ENCODE data around the gene C1QL1.

The C1QL1 gene

GRCh38 chr17:44967907-44968224, 237 bp downstream of the C1QL1 start:
- TF ChIP-seq REST (IDR thresholded peaks at IDR 0.05; ENCODE audit: low read depth) (no peak), EP300 (IDR thresholded peaks at IDR 0.05; ENCODE audit: borderline replicate concordance) (no peak), ZBTB7A (IDR thresholded peaks at IDR 0.05; ENCODE audit: low read depth) (no peak), CEBPB (IDR thresholded peaks at IDR 0.05) (no peak), TEAD4 (IDR thresholded peaks at IDR 0.05) (no peak), USF1 (IDR thresholded peaks at IDR 0.05) (no peak), YY1 (IDR thresholded peaks at IDR 0.05; ENCODE audit: low read depth) (no peak), RAD21 (IDR thresholded peaks at IDR 0.05; ENCODE audit: low read depth) (no peak), NFIC (IDR thresholded peaks at IDR 0.05) (no peak), EGR1 (IDR thresholded peaks at IDR 0.05) (no peak), TAF1 (IDR thresholded peaks at IDR 0.05; ENCODE audit: low read depth) (no peak), TCF12 (IDR thresholded peaks at IDR 0.05; ENCODE audit: low read depth) (no peak), CREB1 (IDR thresholded peaks at IDR 0.05; ENCODE audit: low read depth) (no peak), MAX (IDR thresholded peaks at IDR 0.05) (no peak; the same call in 1 of the 2 replicates), FOXM1 (IDR thresholded peaks at IDR 0.05; ENCODE audit: borderline replicate concordance, low read depth) (no peak)

DNA sequence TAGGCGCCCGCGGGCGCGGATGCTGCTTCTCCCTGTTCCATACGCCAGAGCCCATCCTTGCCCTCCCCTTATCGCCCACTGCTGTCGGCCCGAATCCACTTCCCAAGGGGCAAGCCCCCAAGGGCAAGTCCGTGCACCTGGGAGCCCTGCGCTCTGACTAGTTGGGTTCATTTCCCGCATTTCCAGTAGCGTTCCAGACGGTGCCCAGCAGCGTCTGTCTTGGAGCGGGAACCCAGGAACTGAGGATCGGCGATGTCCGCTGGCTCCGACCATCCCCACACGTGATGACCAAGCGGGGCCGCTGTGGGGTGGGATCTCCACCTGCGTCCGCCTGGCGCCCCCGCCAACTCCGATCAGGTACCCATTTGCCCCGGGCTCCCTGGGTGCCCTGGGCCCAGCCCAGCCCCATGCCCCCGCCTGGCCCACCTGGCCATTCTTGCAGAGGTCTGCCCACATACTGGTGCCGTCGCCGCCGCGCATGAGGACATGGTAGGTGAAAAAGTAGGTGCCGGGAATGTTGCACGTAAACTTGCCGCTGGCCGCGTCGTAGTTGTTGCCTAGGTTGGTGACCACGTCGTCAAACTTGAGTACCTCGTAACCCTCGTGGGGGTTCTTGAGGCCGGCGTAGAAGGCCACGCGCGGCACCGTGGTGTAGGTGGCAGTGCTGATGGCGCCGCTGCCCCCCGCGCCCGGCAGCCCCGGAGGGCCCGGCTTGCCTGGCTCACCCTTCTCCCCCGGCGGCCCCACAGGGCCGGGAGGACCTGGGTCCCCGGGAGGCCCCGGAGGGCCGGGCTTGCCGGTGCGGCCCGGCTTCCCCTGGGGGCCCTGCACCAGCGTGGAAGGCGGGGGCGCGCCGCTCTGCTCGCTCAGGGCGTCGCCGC, 837 bp downstream of the C1QL1 start:
- TF ChIP-seq CREB1 (IDR thresholded peaks at IDR 0.05; ENCODE audit: low read depth) (no peak), TAF1 (IDR thresholded peaks at IDR 0.05; ENCODE audit: low read depth) (no peak), REST (IDR thresholded peaks at IDR 0.05; ENCODE audit: low read depth) (no peak), ZBTB7A (IDR thresholded peaks at IDR 0.05; ENCODE audit: low read depth) (no peak), EGR1 (IDR thresholded peaks at IDR 0.05) (no peak), USF1 (IDR thresholded peaks at IDR 0.05) (no peak), NFIC (IDR thresholded peaks at IDR 0.05) (no peak), EP300 (IDR thresholded peaks at IDR 0.05; ENCODE audit: borderline replicate concordance) (no peak), RAD21 (IDR thresholded peaks at IDR 0.05; ENCODE audit: low read depth) (no peak), MAX (IDR thresholded peaks at IDR 0.05) (no peak), CEBPB (IDR thresholded peaks at IDR 0.05) (no peak), TEAD4 (IDR thresholded peaks at IDR 0.05) (no peak), FOXM1 (IDR thresholded peaks at IDR 0.05; ENCODE audit: borderline replicate concordance, low read depth) (no peak), YY1 (IDR thresholded peaks at IDR 0.05; ENCODE audit: low read depth) (no peak), TCF12 (IDR thresholded peaks at IDR 0.05; ENCODE audit: low read depth) (no peak)

GRCh38 chr17:44966348-44967025, 1.6 kb downstream of the C1QL1 start:
- TF ChIP-seq TCF12 (IDR thresholded peaks at IDR 0.05; ENCODE audit: low read depth) (no peak), CREB1 (IDR thresholded peaks at IDR 0.05; ENCODE audit: low read depth) (no peak), EP300 (IDR thresholded peaks at IDR 0.05; ENCODE audit: borderline replicate concordance) (no peak), CEBPB (IDR thresholded peaks at IDR 0.05) (no peak), REST (IDR thresholded peaks at IDR 0.05; ENCODE audit: low read depth) (no peak)

Measured in Ishikawa (cell line).